Kidney (tissue), 14 donors: ENCODE results near the gene JAKMIP3. TPM values are rescaled to one million over a fixed set of nuclear protein-coding genes. Genes with fewer than 3 reads are reported as not detected.

Source experiments
- DNase-seq, 5 donors: peaks; one replicate each; pipeline ENCODE4 v3.0.0-alpha.2; 2013 to 2020
- FAIRE-seq: peaks from 2 replicates; lab custom pipeline; 2012; peaks lifted over from hg19 to GRCh38; lab: Jason Lieb, UNC
- H3K27ac ChIP-seq, 2 donors: one replicate each; pipeline ENCODE4 v1.7.0; 2013; ENCODE audit warnings: low read depth in 2 of 2, low read length in 2 of 2, inconsistent platforms in 1 of 2
- H3K27me3 ChIP-seq: one replicate; pipeline ENCODE4 v1.7.1; 2013; ENCODE audit warnings: low read length, inconsistent platforms; ENCODE audit not compliant: control insufficient read depth, insufficient read depth
- H3K36me3 ChIP-seq, 3 donors: one replicate each; pipeline versions ENCODE4 v1.7.0 to v1.7.1; 2013; ENCODE audit warnings: low read length in 3 of 3, control low read depth in 1 of 3, inconsistent platforms in 1 of 3; ENCODE audit not compliant: insufficient read depth in 3 of 3, control insufficient read depth in 2 of 3
- H3K4me1 ChIP-seq, 3 donors: one replicate each; pipeline versions ENCODE4 v1.7.0 to v1.7.1; 2013; ENCODE audit warnings: low read length in 3 of 3, inconsistent platforms in 1 of 3, low read depth in 1 of 3; ENCODE audit not compliant: control insufficient read depth in 2 of 3, insufficient read depth in 2 of 3
- H3K4me3 ChIP-seq, 3 donors: one replicate each; pipeline versions ENCODE4 v1.7.0 to v1.8.1; 2013; ENCODE audit warnings: low read length in 3 of 3, control low read depth in 1 of 3, inconsistent platforms in 1 of 3
- H3K9ac ChIP-seq, 3 donors: one replicate each; pipeline versions ENCODE4 v1.7.0 to v1.7.1; 2013; ENCODE audit warnings: low read length in 3 of 3, control low read depth in 1 of 3, inconsistent platforms in 1 of 3
- H3K9me3 ChIP-seq, 3 donors: one replicate each; pipeline versions ENCODE4 v1.7.0 to v1.7.1; 2013; ENCODE audit warnings: low read length in 3 of 3, control low read depth in 1 of 3, inconsistent platforms in 1 of 3; ENCODE audit not compliant: control insufficient read depth in 2 of 3, insufficient read depth in 1 of 3
- CTCF ChIP-seq: IDR thresholded peaks from 3 replicates; pipeline ENCODE4 v1.5.1; 2012; ENCODE audit warnings: mild to moderate bottlenecking, moderate library complexity, borderline replicate concordance; ENCODE audit not compliant: insufficient read depth; ENCODE audit errors: extremely low read depth
- intact Hi-C: fragments of 100-400 bp; cut with DNase I; formaldehyde crosslinking; loops from one replicate; pipeline ENCODE4 v1.11.1; 2022
- polyA plus RNA-seq: library from polyadenylated mRNA; stranded (reverse); fragments of 350-450 nt; fragmentation: Illumina TruSeq; extraction: RNeasy Lipid Tissue Mini Kit (QIAGEN cat#74804); gene quantifications from one replicate; pipeline ENCODE4 v1.2.3, GENCODE V29; 2014; ENCODE audit warnings: low read depth, low replicate concordance; ENCODE audit not compliant: insufficient read depth
- total RNA-seq: library from RNA; stranded (reverse); fragmentation: NEBNext Ultra II Directional; extraction: Animal tissue kit (Norgen Biotek cat#: 25700); gene quantifications from one replicate; pipeline ENCODE4 v1.2.1, GENCODE V29; 2021
- donor health status: control.
- donor health status: control.
- donor health status: control.
- donor health status: control.
- donor health status: control.
- donor health status: DM: yes; HTN: yes; CAD: no.
- donor health status: Normal renal cell carcinoma (clear cell type).

Gene JAKMIP3
- total and polyA plus RNA-seq, 2 donors from 2014 or later, result 0.13 to 0.16 TPM

- Histone ChIP-seq H3K9me3 (no peaks in the 10 kb centered on the region), H3K27me3 (peaks cover 23% of the 10 kb centered on the region), H3K27ac (no peak overlapping the region), H3K4me3 (no peak overlapping the region), H3K4me1 (no peaks in the 10 kb centered on the region), H3K9ac (no peak overlapping the region), H3K36me3 (no peaks in the 10 kb centered on the region)
- intact Hi-C loops, result no loop called here
- DNase-seq, result peak in 2 of 5 donors; percentile 4 to 21
- FAIRE-seq, result no peak
- no peak for TF ChIP-seq CTCF
These were observed 30.3 kb upstream of the JAKMIP3 start for GRCh38 chr10:132035476-132035875.

GRCh38 chr10:132036153-132036886 lies 29.4 kb upstream of the JAKMIP3 start:
- FAIRE-seq, result no peak
- Histone ChIP-seq H3K27ac (no peak overlapping the region), H3K9ac (no peak overlapping the region), H3K27me3 (peaks cover 23% of the 10 kb centered on the region), H3K4me1 (no peaks in the 10 kb centered on the region), H3K36me3 (no peaks in the 10 kb centered on the region), H3K9me3 (no peaks in the 10 kb centered on the region), H3K4me3 (peak overlapping the region in 1 of 3 donors; percentile 32)
- peak; percentile 55 to 72 (median 66) for DNase-seq
- TF ChIP-seq CTCF, result no peak
- intact Hi-C loops, result no loop called here

- TF ChIP-seq CTCF, result no peak
- FAIRE-seq, result no peak
- Histone ChIP-seq H3K27ac (no peak overlapping the region), H3K4me3 (no peak overlapping the region), H3K27me3 (peaks cover 23% of the 10 kb centered on the region), H3K9me3 (no peaks in the 10 kb centered on the region), H3K36me3 (no peaks in the 10 kb centered on the region), H3K4me1 (no peaks in the 10 kb centered on the region), H3K9ac (no peak overlapping the region)
- intact Hi-C loops, result no loop called here
- DNase-seq, result peak in 4 of 5 donors; percentile 14 to 54 (median 24)
These were observed 28.7 kb upstream of the JAKMIP3 start for GRCh38 chr10:132036887-132037675.
